ENCODE measurements around the gene TNFRSF6B.

DNA sequence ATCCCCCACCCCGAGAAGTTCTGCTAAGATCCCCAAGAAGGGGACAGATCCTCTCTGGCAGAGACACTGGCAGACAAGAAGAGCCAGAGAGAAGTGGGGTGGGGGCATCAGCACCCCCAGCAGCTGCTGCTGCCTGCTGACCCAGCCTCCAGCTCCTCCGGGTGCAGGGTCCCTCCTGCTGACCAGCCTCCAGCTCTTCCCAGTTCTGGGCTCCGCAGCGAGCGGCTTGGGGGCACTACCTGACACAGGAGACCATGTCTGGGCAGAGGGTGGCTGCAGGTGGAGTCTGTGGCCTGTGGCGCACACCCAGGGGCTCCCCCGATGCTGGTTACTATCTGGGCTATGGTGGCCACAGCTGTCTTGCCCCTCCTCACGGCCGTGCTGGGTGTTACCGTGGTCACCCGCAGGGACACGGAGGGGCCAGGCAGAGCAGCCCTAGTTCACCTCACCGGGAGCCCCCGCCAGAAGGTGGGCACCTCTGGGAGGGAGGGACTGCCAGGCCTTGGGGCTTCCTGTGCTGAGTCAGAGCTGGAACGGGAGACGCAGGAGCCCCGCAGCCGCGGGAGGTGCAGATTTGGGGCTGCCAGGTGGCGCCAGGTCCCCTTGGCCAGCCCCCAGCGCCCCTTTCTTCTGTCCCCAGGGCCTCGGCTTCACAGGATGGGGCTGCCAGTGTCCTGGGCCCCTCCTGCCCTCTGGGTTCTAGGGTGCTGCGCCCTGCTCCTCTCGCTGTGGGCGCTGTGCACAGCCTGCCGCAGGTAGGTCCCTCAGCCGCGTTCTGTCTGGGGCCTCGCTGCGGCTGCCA, 40.6 kb downstream of the TNFRSF6B start:
- TF ChIP-seq CTCF (IDR thresholded peaks at IDR 0.05; ENCODE audit: borderline replicate concordance, extremely low read depth, low read length, poor library complexity, severe bottlenecking), result no peak
- no peak for TF ChIP-seq EZH2 (IDR thresholded peaks at IDR 0.05; ENCODE audit: borderline replicate concordance, low read depth, low read length, severe bottlenecking)
